Fibroblast of the aortic adventitia (primary cell): Measurements from ENCODE around the gene LCNL1. TPM values are rescaled to one million over a fixed set of nuclear protein-coding genes. Genes with fewer than 3 reads are reported as not detected.

Source experiments
- DNase-seq: peaks from one replicate; pipeline ENCODE4 v3.0.0-alpha.2; 2010; ENCODE audit warnings: low read depth
- H3K4me3 ChIP-seq: 2 replicates; pipeline ENCODE4 v1.5.1; 2011; ENCODE audit warnings: low read depth, mild to moderate bottlenecking, control low read depth, low read length, moderate library complexity
- total RNA-seq: library from RNA; depleted of rRNA; stranded (reverse); fragments of >200 nt; gene quantifications from 2 replicates; pipeline ENCODE4 v1.2.3, GENCODE V29; 2012; ENCODE audit warnings: low replicate concordance
- TF ChIP-seq, protein P1 (sequence below): IDR thresholded peaks from 2 replicates; pipeline ENCODE4 v1.5.1; 2011; ENCODE audit warnings: mild to moderate bottlenecking, low read length, control low read depth, inconsistent platforms; ENCODE audit not compliant: insufficient read depth

LCNL1 gene
- total RNA-seq, 1 donor: 0.54 TPM

DNA sequence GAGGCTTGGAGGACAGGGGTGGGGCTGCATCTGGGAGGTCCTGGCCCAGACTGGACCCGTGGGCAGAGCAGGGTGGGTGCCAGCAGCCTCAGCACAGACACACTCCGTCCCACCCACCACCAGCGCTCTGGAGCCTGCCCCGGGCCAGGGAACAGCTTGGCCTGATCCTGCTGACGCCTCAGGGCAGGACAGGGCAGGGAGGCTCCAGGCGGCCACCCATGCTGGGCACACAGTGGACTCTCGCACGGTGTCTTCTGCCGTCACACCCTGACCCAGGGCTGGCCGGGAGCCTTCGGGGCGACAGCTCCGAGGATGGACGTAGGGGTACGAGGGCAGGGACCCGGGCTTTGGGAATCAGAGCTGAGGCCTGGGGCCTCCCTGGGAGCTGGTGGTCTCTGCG lies 13.6 kb upstream of the LCNL1 start:
- TF ChIP-seq, protein P1, sequence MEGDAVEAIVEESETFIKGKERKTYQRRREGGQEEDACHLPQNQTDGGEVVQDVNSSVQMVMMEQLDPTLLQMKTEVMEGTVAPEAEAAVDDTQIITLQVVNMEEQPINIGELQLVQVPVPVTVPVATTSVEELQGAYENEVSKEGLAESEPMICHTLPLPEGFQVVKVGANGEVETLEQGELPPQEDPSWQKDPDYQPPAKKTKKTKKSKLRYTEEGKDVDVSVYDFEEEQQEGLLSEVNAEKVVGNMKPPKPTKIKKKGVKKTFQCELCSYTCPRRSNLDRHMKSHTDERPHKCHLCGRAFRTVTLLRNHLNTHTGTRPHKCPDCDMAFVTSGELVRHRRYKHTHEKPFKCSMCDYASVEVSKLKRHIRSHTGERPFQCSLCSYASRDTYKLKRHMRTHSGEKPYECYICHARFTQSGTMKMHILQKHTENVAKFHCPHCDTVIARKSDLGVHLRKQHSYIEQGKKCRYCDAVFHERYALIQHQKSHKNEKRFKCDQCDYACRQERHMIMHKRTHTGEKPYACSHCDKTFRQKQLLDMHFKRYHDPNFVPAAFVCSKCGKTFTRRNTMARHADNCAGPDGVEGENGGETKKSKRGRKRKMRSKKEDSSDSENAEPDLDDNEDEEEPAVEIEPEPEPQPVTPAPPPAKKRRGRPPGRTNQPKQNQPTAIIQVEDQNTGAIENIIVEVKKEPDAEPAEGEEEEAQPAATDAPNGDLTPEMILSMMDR: no peak
- H3K4me3 ChIP-seq: no peak overlapping the region
- DNase-seq: no peak

DNA sequence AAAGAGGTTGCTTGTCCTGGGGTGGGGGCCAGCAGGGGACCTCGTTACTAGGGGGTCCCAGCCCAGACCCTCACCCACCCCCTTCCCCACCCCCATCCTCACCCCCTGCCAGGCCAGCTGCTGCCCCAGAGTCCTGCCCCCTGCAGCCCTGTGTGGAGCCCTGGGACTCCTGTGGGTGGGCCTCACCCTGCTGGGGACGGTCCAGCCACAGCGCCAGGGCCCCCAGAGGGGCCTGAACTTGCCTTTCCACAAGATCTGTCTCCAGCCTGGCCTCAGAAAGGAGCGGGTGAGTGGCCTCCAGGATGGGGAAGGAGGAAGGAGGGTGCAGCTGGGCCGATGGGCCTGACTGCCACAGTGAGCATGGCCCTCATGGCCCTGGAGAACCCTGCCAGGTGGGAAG lies 13.0 kb upstream of the LCNL1 start:
- H3K4me3 ChIP-seq: no peak overlapping the region
- DNase-seq: no peak
- TF ChIP-seq, protein P1: no peak

DNA sequence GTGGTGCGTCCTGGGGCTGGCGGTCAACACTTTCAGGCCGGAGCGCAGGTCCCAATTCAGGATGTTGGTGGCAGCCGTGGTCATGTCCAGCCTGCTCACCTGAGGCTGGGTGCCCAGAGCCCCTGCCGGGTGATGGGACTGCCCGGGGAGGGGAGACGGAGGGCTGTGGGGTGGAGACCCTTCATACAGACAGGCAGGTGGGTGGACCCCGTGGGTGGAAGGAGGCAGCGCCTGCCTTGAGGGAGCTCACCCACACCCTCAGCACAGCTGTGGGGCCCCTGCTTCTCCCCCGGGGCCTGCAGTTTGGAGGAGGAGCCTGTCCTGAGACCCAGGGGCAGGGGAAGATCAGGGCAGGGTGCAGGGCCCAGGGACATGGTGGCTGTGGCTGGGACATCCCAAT lies 12.4 kb upstream of the LCNL1 start:
- no peak overlapping the region for H3K4me3 ChIP-seq
- TF ChIP-seq, protein P1: no peak
- DNase-seq: no peak

DNA sequence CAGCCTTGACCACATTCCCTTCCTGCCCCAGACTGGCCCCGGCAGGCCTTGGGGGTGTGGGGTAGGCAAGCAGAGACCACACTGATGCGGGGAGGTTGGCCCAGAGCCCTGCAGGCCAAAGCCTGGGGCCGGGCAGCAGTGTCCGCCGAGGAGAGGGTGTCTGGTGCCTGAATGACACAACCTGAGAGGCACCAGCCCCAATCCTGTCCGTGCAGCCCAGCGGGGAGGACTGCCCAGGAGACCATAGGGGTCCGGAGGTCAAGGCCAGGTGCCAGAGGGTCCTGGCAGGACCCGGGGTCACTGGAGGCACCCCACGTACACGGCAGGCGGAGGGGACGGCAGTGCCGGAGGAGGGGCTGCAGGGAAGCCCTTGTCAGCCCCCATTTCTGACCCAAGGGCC lies 11.0 kb upstream of the LCNL1 start:
- TF ChIP-seq, protein P1: no peak
- H3K4me3 ChIP-seq: no peak overlapping the region
- no peak for DNase-seq

DNA sequence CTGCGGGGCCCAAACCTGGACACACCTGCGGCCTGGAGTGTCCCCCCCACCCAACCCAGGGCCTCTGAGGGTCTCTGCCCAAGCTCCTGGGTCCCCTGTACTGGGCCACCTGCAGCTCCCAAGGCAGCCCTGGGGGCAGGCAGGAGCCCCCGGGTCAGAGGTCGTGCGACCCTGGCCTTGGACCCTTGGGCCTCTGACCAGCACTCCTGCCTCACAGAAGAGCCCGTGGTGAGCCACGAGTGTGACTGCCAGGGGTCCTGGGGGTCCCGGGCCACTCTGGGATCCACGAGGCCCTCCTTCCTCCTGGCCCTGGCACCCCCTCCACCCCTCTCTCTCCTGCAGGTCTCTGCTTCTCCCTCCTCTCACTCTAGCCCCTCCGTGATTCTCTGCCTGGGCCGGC lies 10.5 kb upstream of the LCNL1 start:
- no peak overlapping the region for H3K4me3 ChIP-seq
- TF ChIP-seq, protein P1: no peak
- no peak for DNase-seq

DNA sequence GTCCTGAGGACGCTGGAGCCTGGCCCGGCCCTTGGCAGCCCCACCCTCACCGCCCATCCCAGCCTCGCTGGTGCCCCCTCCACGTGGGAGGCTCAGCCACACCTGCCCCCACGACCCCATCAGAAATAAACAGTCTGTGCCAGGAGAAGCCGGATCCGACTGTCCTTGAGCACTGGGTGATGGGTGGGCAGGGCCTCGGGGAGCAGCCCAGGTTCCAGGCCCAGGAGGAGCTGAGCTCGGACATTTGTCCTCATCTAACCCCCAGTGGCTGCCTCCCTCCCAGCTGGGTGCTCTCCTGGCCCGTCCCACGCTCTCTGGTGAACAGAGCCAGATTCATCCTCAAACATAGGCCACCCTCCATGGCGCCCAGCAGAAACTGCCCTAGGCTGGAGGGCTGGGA lies 10.1 kb upstream of the LCNL1 start:
- no peak for DNase-seq
- TF ChIP-seq, protein P1: no peak
- no peak overlapping the region for H3K4me3 ChIP-seq

DNA sequence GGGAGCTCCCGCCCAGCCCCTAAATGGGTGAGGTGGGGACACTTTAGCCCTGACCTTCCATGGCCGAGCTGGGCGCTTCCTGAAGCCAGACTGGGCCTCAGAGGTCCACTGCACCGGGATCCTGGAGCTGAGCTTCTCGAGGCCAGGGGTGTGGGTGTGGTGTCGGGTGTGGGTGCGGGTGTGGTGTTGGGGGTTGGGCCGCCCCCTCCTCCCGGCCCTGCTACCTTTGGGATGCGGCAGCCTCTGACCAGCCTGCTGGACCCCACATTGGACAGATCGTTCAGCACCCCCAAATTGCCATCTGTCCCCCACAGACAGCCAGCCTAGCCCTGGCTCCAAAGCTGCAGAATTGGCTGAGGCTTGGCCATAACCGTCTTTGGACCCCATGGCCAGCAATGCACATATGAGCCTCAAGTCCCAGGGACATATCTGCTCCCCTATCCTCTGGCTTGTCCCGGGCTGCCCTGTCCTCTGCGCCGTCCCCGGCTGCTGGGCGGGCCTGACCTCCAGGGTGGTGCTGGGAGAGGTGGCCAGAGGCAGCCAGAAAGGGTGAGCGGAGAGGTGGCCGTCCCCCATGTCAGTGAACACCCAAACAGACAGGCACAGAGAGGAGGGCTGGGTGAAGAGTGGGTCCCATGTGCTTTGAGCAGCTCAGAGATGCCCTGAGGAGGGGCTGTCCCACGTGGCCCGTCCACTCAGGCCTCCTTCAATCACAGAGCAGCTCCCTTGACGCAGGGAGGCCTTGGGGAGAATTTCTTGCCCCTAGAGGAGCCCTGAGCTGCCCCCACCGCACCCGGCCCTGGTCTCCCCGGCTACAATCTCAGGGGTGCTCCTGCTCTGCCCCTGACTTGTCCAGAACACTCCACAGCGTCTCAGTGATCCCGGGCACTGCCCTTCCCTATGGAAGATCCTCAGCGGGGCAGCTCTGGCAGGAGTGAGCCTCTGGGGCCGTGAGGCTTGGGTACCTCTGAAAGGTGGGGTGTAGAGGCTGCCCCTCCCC lies 8.9 kb upstream of the LCNL1 start:
- TF ChIP-seq, protein P1: no peak
- no peak for DNase-seq
- no peak overlapping the region for H3K4me3 ChIP-seq
